CD4-positive, alpha-beta T cell treated with Interleukin-2 at 100 ng/mL for 4 hours (primary cell): Measurements from ENCODE around the gene GFOD1.

ENCODE experiments used
- DNase-seq: peaks from one replicate; pipeline ENCODE4 v3.0.0-alpha.2; 2020; ENCODE audit warnings: low spot score

GFOD1 gene

GRCh38 chr6:13487122-13488014 is at the start of gene GFOD1:
Gene GFOD1 (minus strand): TSS chr6:13487600. CDS start chr6:13486890, 710 bp downstream.
- DNase-seq: peak; percentile 73

GRCh38 chr6:13536796-13537526 is 49.6 kb upstream of the GFOD1 start:
- no peak for DNase-seq

- no peak for DNase-seq
These were observed 47.9 kb upstream of the GFOD1 start for GRCh38 chr6:13535306-13535705.

GRCh38 chr6:13534536-13534935 is 47.1 kb upstream of the GFOD1 start:
- DNase-seq: no peak

- DNase-seq: no peak
These were observed 44.6 kb upstream of the GFOD1 start for GRCh38 chr6:13531956-13532355.

- no peak for DNase-seq
These were observed 41.5 kb upstream of the GFOD1 start for GRCh38 chr6:13528777-13529343.

- DNase-seq: no peak
These were observed 40.8 kb upstream of the GFOD1 start for GRCh38 chr6:13528232-13528631.

GRCh38 chr6:13527671-13528056 is 40.3 kb upstream of the GFOD1 start:
- DNase-seq: no peak

- DNase-seq: no peak
These were observed 39.6 kb upstream of the GFOD1 start for GRCh38 chr6:13526727-13527670.

GRCh38 chr6:13526357-13526726 is 38.9 kb upstream of the GFOD1 start:
- no peak for DNase-seq

- no peak for DNase-seq
These were observed 37.6 kb upstream of the GFOD1 start for GRCh38 chr6:13524801-13525508.

GRCh38 chr6:13523826-13524622 is 36.6 kb upstream of the GFOD1 start:
- no peak for DNase-seq

- no peak for DNase-seq
These were observed 35.3 kb upstream of the GFOD1 start for GRCh38 chr6:13522656-13523055.

GRCh38 chr6:13519839-13520238 is 32.4 kb upstream of the GFOD1 start:
- no peak for DNase-seq

GRCh38 chr6:13517116-13517515 is 29.7 kb upstream of the GFOD1 start:
- no peak for DNase-seq

GRCh38 chr6:13515912-13516311 is 28.5 kb upstream of the GFOD1 start:
- no peak for DNase-seq

GRCh38 chr6:13513626-13514502 is 26.5 kb upstream of the GFOD1 start:
- no peak for DNase-seq

- DNase-seq: no peak
These were observed 25.5 kb upstream of the GFOD1 start for GRCh38 chr6:13512900-13513299.
